Measurements from ENCODE around the gene ACVR1.

ACVR1 gene

GRCh38 chr2:157820193-157820592 lies 55.9 kb downstream of the ACVR1 start:
- FAIRE-seq (no peak), DNase-seq (ENCODE audit: insufficient read length, low spot score) (no peak)
- no peak for TF ChIP-seq POLR2A (IDR thresholded peaks at IDR 0.05; ENCODE audit: low read depth, low read length)

GRCh38 chr2:157819761-157820160 lies 56.4 kb downstream of the ACVR1 start:
- DNase-seq (ENCODE audit: insufficient read length, low spot score) (no peak), FAIRE-seq (no peak)
- no peak for TF ChIP-seq POLR2A (IDR thresholded peaks at IDR 0.05; ENCODE audit: low read depth, low read length)

DNA sequence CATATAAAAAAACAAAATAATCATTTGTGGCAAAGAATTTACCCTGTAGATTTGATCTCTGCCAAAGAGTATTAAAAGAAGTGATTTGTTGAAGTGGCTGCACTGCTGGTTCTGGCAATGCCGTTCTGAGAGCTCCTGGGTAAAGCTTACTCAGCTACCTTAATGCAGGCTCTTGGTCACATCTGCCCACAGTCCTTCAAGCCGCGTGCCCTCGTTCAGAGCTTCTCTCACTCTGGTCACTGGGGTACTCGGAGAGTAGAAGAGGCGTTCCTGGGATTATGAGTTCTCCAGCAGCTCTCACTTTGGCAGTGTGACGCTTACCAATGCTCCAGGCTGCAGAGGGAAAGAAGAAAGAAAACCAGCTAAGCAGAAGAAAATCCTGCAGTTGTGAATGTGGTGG lies 57.9 kb downstream of the ACVR1 start:
- DNase-seq (ENCODE audit: insufficient read length, low spot score) (no peak), FAIRE-seq (no peak)
- TF ChIP-seq POLR2A (IDR thresholded peaks at IDR 0.05; ENCODE audit: low read depth, low read length), result no peak

GRCh38 chr2:157815421-157815820 lies 60.7 kb downstream of the ACVR1 start:
- FAIRE-seq (no peak), DNase-seq (ENCODE audit: insufficient read length, low spot score) (no peak)

GRCh38 chr2:157813467-157813866 lies 62.7 kb downstream of the ACVR1 start:
- FAIRE-seq (no peak), DNase-seq (ENCODE audit: insufficient read length, low spot score) (no peak)
- TF ChIP-seq POLR2A (IDR thresholded peaks at IDR 0.05; ENCODE audit: low read depth, low read length), result no peak

More at GRCh38 chr2:157815421-157815820, 60.7 kb downstream of the ACVR1 start:
- TF ChIP-seq POLR2A (IDR thresholded peaks at IDR 0.05; ENCODE audit: low read depth, low read length), result no peak

DNA sequence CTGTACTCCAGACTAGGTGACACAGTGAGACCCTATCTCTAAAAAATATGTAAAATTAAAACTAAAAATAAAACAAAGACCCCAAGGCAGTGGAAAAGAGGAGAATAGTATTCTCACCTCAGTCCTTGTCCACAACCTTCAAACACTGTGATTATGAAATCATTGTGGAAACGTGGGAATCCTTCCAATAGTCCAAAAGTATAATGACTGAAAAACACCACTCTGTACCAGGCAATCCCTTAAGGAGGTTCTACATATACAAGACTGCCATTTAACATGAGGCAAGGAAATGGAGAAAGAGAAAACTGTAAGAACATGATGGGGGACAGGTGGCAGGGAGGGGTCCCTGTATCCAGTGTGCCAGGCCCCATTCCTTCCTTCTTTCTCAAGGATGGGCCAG lies 66.1 kb downstream of the ACVR1 start:
- TF ChIP-seq POLR2A (IDR thresholded peaks at IDR 0.05; ENCODE audit: low read depth, low read length), result no peak
- FAIRE-seq, result no peak
- DNase-seq (ENCODE audit: insufficient read length, low spot score), result no peak

DNA sequence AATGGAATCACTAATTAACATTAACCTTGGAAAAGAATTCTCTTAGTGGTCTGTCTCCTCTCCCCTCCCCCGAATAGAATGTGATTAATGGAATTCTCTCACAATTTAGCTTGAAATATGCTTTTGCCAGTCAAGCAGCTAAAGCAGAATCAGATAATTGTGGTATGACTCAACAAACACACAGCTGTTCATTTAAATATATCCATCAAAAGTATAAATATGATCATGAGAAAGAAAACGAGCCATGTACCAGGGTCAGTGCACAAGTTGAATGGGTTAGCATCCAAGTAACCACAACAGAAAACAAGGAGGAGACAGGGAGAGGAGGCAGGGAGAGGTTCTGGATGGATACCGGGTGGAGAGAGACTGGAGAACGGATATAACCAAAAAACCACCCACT lies 66.9 kb downstream of the ACVR1 start:
- DNase-seq (ENCODE audit: insufficient read length, low spot score) (no peak), FAIRE-seq (no peak)
- TF ChIP-seq POLR2A (IDR thresholded peaks at IDR 0.05; ENCODE audit: low read depth, low read length), result no peak

DNA sequence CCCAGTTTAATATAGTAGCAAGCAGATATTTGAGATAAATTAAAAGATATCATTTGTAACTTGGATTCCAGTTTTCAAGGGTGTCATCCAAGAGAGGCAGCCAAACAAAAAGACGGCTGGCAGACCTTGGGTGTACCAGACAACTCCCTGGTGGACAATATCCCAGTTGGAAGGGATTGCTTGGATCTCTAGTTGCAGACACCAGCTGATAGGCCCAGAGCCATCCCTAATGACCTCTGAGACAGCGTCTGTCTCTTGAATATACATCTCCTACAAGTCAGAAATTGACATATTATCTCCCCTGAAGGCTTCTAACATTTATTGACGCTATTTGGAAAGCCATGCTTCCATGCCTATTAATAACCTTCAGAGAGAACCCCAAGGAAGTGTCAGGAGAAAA lies 67.7 kb downstream of the ACVR1 start:
- no peak for TF ChIP-seq POLR2A (IDR thresholded peaks at IDR 0.05; ENCODE audit: low read depth, low read length)
- FAIRE-seq (no peak), DNase-seq (ENCODE audit: insufficient read length, low spot score) (no peak)

GRCh38 chr2:157806426-157807077 lies 69.6 kb downstream of the ACVR1 start:
- FAIRE-seq, result no peak
- DNase-seq (ENCODE audit: insufficient read length, low spot score), result no peak
- no peak for TF ChIP-seq POLR2A (IDR thresholded peaks at IDR 0.05; ENCODE audit: low read depth, low read length)

- DNase-seq (ENCODE audit: insufficient read length, low spot score), result no peak
- no peak for TF ChIP-seq POLR2A (IDR thresholded peaks at IDR 0.05; ENCODE audit: low read depth, low read length)
- FAIRE-seq, result no peak
Observed at GRCh38 chr2:157805519-157805918, 70.6 kb downstream of the ACVR1 start.

DNA sequence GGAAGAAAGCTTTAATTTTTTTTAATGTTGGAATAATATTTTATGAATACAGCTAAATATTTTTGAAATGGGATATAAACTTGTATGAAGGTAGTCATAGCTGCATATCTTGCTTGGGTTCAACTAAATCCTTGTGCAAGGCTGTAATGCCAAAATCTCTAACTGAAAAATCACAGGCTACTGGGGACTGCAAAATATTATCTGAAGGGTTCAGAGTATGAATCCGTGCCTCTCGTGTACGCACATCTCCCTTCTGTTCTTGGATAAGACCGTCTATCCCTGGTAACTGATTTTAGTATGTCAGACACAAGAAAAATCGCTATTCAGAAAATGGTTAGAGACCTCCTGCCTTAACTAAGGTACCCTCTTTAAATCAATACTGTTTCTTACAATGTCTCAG lies 71.8 kb downstream of the ACVR1 start:
- no peak for TF ChIP-seq POLR2A (IDR thresholded peaks at IDR 0.05; ENCODE audit: low read depth, low read length)
- no peak for FAIRE-seq
- DNase-seq (ENCODE audit: insufficient read length, low spot score), result no peak

- DNase-seq (ENCODE audit: insufficient read length, low spot score), result no peak
- TF ChIP-seq POLR2A (IDR thresholded peaks at IDR 0.05; ENCODE audit: low read depth, low read length), result no peak
- FAIRE-seq, result no peak
Observed at GRCh38 chr2:157803952-157804351, 72.2 kb downstream of the ACVR1 start.

- FAIRE-seq, result no peak
- DNase-seq (ENCODE audit: insufficient read length, low spot score), result no peak
- TF ChIP-seq POLR2A (IDR thresholded peaks at IDR 0.05; ENCODE audit: low read depth, low read length), result no peak
Observed at GRCh38 chr2:157803476-157803875, 72.7 kb downstream of the ACVR1 start.

- no peak for DNase-seq (ENCODE audit: insufficient read length, low spot score)
- no peak for TF ChIP-seq POLR2A (IDR thresholded peaks at IDR 0.05; ENCODE audit: low read depth, low read length)
- no peak for FAIRE-seq
Observed at GRCh38 chr2:157800838-157801495, 75.2 kb downstream of the ACVR1 start.

- TF ChIP-seq POLR2A (IDR thresholded peaks at IDR 0.05; ENCODE audit: low read depth, low read length), result no peak
- DNase-seq (ENCODE audit: insufficient read length, low spot score) (no peak), FAIRE-seq (no peak)
Observed at GRCh38 chr2:157793053-157793612, 83.0 kb downstream of the ACVR1 start.
